OCI-LY1 (cell line): ENCODE data around the gene AK4.

Experiments used
- EZH2 ChIP-seq: fragments of 200-600 bp; sonication (generic), shearing (Covaris generic); IDR thresholded peaks from 2 replicates; pipeline ENCODE4 v1.8.0; 2017; ENCODE audit warnings: borderline replicate concordance, mixed run types, mild to moderate bottlenecking, antibody characterized with exemption, low read length, moderate library complexity, mixed read lengths
- TF ChIP-seq, protein P1 (sequence below): fragments of 200-600 bp; sonication (generic), shearing (Covaris generic); IDR thresholded peaks from 2 replicates; pipeline ENCODE4 v1.5.1; 2017; ENCODE audit warnings: mild to moderate bottlenecking, antibody characterized with exemption, low read length, moderate library complexity, mixed read lengths

DNA sequence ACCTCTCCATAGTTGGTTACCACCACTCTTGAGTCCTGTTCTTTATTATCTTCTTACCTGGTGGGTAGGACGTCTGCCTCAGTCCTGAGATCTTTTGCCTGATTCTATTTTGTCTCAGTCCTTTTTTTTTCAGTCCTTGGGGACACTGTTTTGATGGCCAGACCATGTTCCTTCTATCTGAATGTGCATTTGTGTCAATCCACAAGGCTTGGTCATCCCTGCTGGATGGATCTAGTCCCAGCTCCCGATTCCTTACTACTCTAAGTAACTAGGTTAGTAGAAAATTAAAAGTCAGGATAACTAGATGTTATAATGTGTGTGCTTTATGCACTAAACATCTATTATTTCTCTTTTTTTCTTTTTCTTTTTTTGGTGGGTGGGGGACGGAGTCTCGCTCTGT, 28.1 kb upstream of the AK4 start:
- TF ChIP-seq, protein P1, sequence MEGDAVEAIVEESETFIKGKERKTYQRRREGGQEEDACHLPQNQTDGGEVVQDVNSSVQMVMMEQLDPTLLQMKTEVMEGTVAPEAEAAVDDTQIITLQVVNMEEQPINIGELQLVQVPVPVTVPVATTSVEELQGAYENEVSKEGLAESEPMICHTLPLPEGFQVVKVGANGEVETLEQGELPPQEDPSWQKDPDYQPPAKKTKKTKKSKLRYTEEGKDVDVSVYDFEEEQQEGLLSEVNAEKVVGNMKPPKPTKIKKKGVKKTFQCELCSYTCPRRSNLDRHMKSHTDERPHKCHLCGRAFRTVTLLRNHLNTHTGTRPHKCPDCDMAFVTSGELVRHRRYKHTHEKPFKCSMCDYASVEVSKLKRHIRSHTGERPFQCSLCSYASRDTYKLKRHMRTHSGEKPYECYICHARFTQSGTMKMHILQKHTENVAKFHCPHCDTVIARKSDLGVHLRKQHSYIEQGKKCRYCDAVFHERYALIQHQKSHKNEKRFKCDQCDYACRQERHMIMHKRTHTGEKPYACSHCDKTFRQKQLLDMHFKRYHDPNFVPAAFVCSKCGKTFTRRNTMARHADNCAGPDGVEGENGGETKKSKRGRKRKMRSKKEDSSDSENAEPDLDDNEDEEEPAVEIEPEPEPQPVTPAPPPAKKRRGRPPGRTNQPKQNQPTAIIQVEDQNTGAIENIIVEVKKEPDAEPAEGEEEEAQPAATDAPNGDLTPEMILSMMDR, result no peak
- no peak for TF ChIP-seq EZH2
